ENCODE results near the gene ATP6V0D1. TPM values are rescaled to one million over a fixed set of nuclear protein-coding genes. Genes with fewer than 3 reads are reported as not detected.
A peak's percentile ranks its signal among the peaks of the same experiment; 100 is the strongest.

ATP6V0D1 gene
- total RNA-seq, 1 donor from 2014 or later = 106 TPM

GRCh38 chr16:67445441-67445912, 35.5 kb downstream of the ATP6V0D1 start:
- no peak for DNase-seq (ENCODE audit: low spot score)

GRCh38 chr16:67445126-67445426, 35.9 kb downstream of the ATP6V0D1 start:
- DNase-seq (ENCODE audit: low spot score) = no peak

- no peak for DNase-seq (ENCODE audit: low spot score)
Measured at GRCh38 chr16:67444259-67445125, 36.5 kb downstream of the ATP6V0D1 start.

- DNase-seq (ENCODE audit: low spot score) = no peak
Measured at GRCh38 chr16:67443265-67443664, 37.7 kb downstream of the ATP6V0D1 start.

- no peak for DNase-seq (ENCODE audit: low spot score)
Measured at GRCh38 chr16:67442581-67443255, 38.2 kb downstream of the ATP6V0D1 start.

GRCh38 chr16:67441907-67442306, 39.0 kb downstream of the ATP6V0D1 start:
- no peak for DNase-seq (ENCODE audit: low spot score)

GRCh38 chr16:67441271-67441753, 39.6 kb downstream of the ATP6V0D1 start:
- DNase-seq (ENCODE audit: low spot score) = peak; percentile 93

- DNase-seq (ENCODE audit: low spot score) = no peak
Measured at GRCh38 chr16:67438824-67439393, 42.0 kb downstream of the ATP6V0D1 start.

GRCh38 chr16:67438098-67438791, 42.7 kb downstream of the ATP6V0D1 start:
- no peak for DNase-seq (ENCODE audit: low spot score)

GRCh38 chr16:67437513-67437912, 43.4 kb downstream of the ATP6V0D1 start:
- DNase-seq (ENCODE audit: low spot score) = no peak

GRCh38 chr16:67436640-67437193, 44.2 kb downstream of the ATP6V0D1 start:
- DNase-seq (ENCODE audit: low spot score) = no peak

- no peak for DNase-seq (ENCODE audit: low spot score)
Measured at GRCh38 chr16:67435758-67436164, 45.2 kb downstream of the ATP6V0D1 start.

- no peak for DNase-seq (ENCODE audit: low spot score)
Measured at GRCh38 chr16:67433131-67433719, 47.7 kb downstream of the ATP6V0D1 start.

GRCh38 chr16:67432506-67432890, 48.5 kb downstream of the ATP6V0D1 start:
- DNase-seq (ENCODE audit: low spot score) = no peak

GRCh38 chr16:67431775-67432505, 49.0 kb downstream of the ATP6V0D1 start:
- no peak for DNase-seq (ENCODE audit: low spot score)

- peak; percentile 67 for DNase-seq (ENCODE audit: low spot score)
Measured at GRCh38 chr16:67430977-67431774, 49.8 kb downstream of the ATP6V0D1 start, which contains the start of gene HSD11B2. Gene HSD11B2, plus strand, starts transcription at chr16:67431121. Its CDS starts 128 bp downstream, at chr16:67431249.

GRCh38 chr16:67430504-67430976, 50.4 kb downstream of the ATP6V0D1 start:
- no peak for DNase-seq (ENCODE audit: low spot score)

- DNase-seq (ENCODE audit: low spot score) = no peak
Measured at GRCh38 chr16:67429799-67430503, 51.0 kb downstream of the ATP6V0D1 start.
